ENCODE results near the gene F12.

The F12 gene

DNA sequence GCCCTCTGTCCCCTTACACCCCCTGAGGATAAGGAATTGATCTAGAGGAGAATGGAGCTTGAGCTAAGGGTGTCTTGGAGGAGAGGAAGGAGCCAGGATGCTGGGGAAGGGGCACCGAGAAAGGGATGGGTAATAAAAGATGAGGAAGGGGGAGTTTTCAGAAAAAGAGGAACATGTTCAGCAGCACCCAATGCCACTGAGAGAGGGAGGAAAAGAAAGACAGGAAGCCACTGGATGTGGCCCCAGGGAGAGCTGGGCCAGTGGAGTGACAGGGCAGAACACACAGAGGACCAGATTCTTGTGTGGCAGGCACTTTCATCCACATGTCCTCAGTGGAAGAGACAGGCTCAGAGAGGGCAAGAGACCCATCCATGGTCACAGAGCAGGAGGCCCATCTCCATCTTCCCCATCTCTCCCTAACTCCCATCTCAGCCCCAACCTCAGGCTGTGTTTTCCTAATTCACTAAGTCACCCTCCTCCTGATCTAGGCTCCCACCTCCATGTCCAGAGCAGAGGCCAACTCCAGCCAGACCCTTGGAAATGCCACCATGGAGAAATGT, 16.1 kb downstream of the F12 start:
- Histone ChIP-seq H3K27me3 (ENCODE audit: insufficient read depth, poor library complexity, severe bottlenecking) (no peaks in the 10 kb centered on the region), H3K4me3 (replicated peaks; ENCODE audit: insufficient read depth, low read length) (no peak overlapping the region), H3K27ac (replicated peaks) (no peak overlapping the region)
- TF ChIP-seq, protein P1, sequence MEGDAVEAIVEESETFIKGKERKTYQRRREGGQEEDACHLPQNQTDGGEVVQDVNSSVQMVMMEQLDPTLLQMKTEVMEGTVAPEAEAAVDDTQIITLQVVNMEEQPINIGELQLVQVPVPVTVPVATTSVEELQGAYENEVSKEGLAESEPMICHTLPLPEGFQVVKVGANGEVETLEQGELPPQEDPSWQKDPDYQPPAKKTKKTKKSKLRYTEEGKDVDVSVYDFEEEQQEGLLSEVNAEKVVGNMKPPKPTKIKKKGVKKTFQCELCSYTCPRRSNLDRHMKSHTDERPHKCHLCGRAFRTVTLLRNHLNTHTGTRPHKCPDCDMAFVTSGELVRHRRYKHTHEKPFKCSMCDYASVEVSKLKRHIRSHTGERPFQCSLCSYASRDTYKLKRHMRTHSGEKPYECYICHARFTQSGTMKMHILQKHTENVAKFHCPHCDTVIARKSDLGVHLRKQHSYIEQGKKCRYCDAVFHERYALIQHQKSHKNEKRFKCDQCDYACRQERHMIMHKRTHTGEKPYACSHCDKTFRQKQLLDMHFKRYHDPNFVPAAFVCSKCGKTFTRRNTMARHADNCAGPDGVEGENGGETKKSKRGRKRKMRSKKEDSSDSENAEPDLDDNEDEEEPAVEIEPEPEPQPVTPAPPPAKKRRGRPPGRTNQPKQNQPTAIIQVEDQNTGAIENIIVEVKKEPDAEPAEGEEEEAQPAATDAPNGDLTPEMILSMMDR (IDR thresholded peaks at IDR 0.05; ENCODE audit: insufficient read depth, low read length): no peak
- peak; percentile 66; the same call in 1 of the 2 replicates for TF ChIP-seq SPI1 (IDR thresholded peaks at IDR 0.05; ENCODE audit: borderline replicate concordance, low read depth)
- DNase-seq (ENCODE audit: low read depth in 1 of 2, low spot score in 1 of 2): peak in 1 of 2 experiments; percentile 66

DNA sequence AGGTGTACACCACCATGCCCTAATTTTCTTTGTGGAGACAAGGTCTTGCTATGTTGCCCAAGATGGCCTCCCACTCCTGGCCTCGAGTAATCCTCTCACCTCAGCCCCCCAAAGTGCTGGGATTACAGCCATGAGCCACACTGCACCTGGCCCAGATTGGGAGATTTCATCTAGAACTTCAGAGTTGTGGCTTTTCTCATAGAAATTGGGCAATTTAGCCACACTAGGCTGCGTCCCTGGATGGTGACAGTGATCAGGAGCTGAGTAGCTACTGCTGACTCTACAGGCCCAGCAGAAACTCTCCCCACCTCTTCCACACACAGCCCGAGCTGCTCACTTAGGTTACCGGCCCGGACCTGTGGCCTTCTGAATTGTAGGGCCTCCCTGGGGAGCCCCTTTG, 16.6 kb downstream of the F12 start:
- peak in 1 of 2 experiments; percentile 53 for DNase-seq (ENCODE audit: low read depth in 1 of 2, low spot score in 1 of 2)
- TF ChIP-seq POLR2AphosphoS5 (IDR thresholded peaks at IDR 0.05; ENCODE audit: low read depth) (no peak), GABPA (IDR thresholded peaks at IDR 0.05; ENCODE audit: low read depth) (no peak), REST (IDR thresholded peaks at IDR 0.05; ENCODE audit: insufficient replicate concordance, low read depth) (no peak), SPI1 (IDR thresholded peaks at IDR 0.05; ENCODE audit: borderline replicate concordance, low read depth) (no peak)
- TF ChIP-seq, protein P1 (IDR thresholded peaks at IDR 0.05; ENCODE audit: insufficient read depth, low read length): no peak
- Histone ChIP-seq H3K4me3 (replicated peaks; ENCODE audit: insufficient read depth, low read length) (no peak overlapping the region), H3K27ac (replicated peaks) (no peak overlapping the region), H3K27me3 (ENCODE audit: insufficient read depth, poor library complexity, severe bottlenecking) (no peaks in the 10 kb centered on the region)

- DNase-seq (ENCODE audit: low read depth in 1 of 2, low spot score in 1 of 2): peak; percentile 72 to 86
- H3K27me3 ChIP-seq (ENCODE audit: insufficient read depth, poor library complexity, severe bottlenecking): no peaks in the 10 kb centered on the region
- TF ChIP-seq, protein P1 (IDR thresholded peaks at IDR 0.05; ENCODE audit: insufficient read depth, low read length): peak; percentile 92
- TF ChIP-seq GABPA (IDR thresholded peaks at IDR 0.05; ENCODE audit: low read depth) (no peak), SPI1 (IDR thresholded peaks at IDR 0.05; ENCODE audit: borderline replicate concordance, low read depth) (peak; percentile 2; the same call in 1 of the 2 replicates)
- H3K4me3 ChIP-seq (replicated peaks; ENCODE audit: insufficient read depth, low read length): no peak overlapping the region
- H3K27ac ChIP-seq (replicated peaks): no peak overlapping the region
Measured at GRCh38 chr5:177390363-177391300, 18.7 kb downstream of the F12 start.

GRCh38 chr5:177389241-177390169, 19.9 kb downstream of the F12 start:
- TF ChIP-seq GABPA (IDR thresholded peaks at IDR 0.05; ENCODE audit: low read depth): no peak
- no peak for TF ChIP-seq SPI1 (IDR thresholded peaks at IDR 0.05; ENCODE audit: borderline replicate concordance, low read depth)
- no peak overlapping the region for H3K27ac ChIP-seq (replicated peaks)
- peak in 1 of 2 experiments; percentile 52 for DNase-seq (ENCODE audit: low read depth in 1 of 2, low spot score in 1 of 2)

More at GRCh38 chr5:177389241-177390169, 19.9 kb downstream of the F12 start:
- Histone ChIP-seq H3K4me3 (replicated peaks; ENCODE audit: insufficient read depth, low read length) (no peak overlapping the region), H3K27me3 (ENCODE audit: insufficient read depth, poor library complexity, severe bottlenecking) (no peaks in the 10 kb centered on the region)

Data from HL-60 (cell line).